AG09309 (cell line): Measurements from ENCODE around the gene MACF1.
"Not testable (repeated sequence)": the region's sequence is repeated elsewhere in the genome, so short reads cannot be mapped to it uniquely, and the experiment has no call there.

ENCODE experiments used
- DNase-seq: peaks from one replicate; pipeline ENCODE4 v3.0.0-alpha.2; 2010; ENCODE audit warnings: low read depth
- H3K4me3 ChIP-seq: 2 replicates; pipeline ENCODE4 v1.5.1; 2011; ENCODE audit warnings: mild to moderate bottlenecking, low read depth, low read length, moderate library complexity; ENCODE audit not compliant: control insufficient read depth
- CTCF ChIP-seq: IDR thresholded peaks from 2 replicates; pipeline ENCODE4 v1.5.1; 2011; ENCODE audit warnings: mild to moderate bottlenecking, low read depth, low read length, inconsistent platforms; ENCODE audit not compliant: insufficient read depth, control insufficient read depth; ENCODE audit errors: missing control alignments

Gene MACF1

GRCh38 chr1:39505289-39505688, 300.8 kb downstream of the MACF1 start:
- TF ChIP-seq CTCF: no peak
- no peak for DNase-seq

DNA sequence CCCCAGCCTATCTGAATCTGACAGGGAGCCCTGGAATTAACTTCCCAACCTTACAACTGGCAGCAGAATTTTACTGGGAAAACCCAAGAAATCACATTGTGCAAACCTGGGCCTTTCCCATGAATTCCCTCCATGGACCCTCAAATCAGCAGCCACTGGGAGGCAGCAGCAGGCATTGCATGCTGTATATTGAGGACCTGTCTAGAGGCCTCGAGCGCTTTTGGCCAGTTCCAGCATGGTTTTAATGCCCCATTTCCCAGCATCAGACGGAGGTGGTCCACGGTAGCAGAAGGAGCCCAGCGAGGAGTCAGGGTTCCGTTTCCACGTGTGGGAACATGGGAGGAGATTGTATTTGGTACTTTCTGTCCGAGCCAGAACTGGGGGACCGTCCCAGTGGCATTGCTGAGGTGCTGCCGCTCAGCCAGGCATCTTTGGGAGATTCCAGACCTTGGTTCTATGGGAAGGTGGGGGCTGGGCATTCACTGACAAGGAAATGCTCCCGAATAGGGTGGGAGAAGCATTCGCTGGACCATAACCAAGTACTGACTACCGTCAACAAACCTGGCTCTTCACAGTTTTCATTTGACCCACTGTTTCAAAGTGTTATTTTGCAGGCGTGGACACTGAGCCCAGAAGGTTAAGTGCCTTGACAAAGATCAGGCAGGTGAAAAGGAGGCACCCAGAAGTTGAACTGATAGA, 302.9 kb downstream of the MACF1 start:
- DNase-seq: no peak
- TF ChIP-seq CTCF: peak; percentile 15
- no peak overlapping the region for H3K4me3 ChIP-seq

More at GRCh38 chr1:39505289-39505688, 300.8 kb downstream of the MACF1 start:
- no peak overlapping the region for H3K4me3 ChIP-seq

- no peak for DNase-seq
- no peak for TF ChIP-seq CTCF
- H3K4me3 ChIP-seq: no peak overlapping the region
Observed at GRCh38 chr1:39508266-39508665, 303.8 kb downstream of the MACF1 start.

- peak; percentile 24 for DNase-seq
- no peak for TF ChIP-seq CTCF
- no peak overlapping the region for H3K4me3 ChIP-seq
Observed at GRCh38 chr1:39508857-39509305, 304.4 kb downstream of the MACF1 start.

DNA sequence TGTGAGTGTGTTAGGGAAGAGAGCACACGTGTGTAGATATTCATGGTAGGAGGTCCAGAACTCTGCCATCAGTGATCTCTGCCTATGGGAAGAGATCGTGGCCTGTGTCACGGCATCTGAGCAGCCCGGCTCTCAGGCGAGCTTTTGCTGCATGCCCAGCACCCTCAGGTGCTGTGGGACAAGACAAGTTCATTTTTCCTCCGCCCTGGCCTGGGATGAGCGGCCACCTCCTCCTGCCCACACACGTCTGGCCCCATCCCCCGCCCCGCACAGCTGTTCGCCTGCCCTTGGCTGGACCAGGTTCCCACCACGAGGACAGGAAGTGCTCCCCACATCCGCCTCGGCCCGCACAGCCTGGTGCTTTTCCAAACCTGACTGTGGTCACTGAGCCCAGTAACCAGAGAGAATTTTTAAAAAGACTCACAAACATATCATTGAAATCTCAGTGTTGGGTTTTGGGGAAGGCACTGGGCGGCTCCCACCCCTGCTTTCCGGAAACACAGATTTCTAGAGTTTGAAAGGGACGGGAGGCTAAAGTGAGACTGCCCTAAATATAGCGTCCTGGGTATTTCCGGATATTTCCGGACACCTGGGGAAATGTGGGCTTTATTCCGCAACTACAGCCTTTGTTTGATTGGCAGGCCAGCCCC, 305.0 kb downstream of the MACF1 start:
- TF ChIP-seq CTCF: no peak
- no peak overlapping the region for H3K4me3 ChIP-seq
- DNase-seq: no peak

GRCh38 chr1:39510570-39511186, 306.2 kb downstream of the MACF1 start:
- H3K4me3 ChIP-seq, DNase-seq: not testable (repeated sequence)

DNA sequence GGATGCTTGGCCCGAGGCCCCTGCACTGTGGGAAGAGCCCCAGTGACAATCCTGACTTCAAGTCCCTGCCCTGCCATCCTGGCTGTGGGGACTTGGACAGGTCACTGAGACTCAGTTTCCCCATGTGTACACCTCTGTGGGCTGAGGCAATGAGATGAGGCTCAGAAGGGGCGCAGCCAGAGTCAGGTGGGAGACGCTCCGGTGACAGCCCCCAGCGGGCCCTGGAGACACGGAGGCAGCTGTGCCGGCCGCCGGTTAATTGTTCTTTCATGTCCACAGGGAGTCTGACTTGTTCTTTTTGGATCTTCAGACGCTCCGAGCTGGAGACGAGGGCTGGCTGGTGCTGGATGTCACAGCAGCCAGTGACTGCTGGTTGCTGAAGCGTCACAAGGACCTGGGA, 307.0 kb downstream of the MACF1 start:
- not testable (repeated sequence) for DNase-seq

DNA sequence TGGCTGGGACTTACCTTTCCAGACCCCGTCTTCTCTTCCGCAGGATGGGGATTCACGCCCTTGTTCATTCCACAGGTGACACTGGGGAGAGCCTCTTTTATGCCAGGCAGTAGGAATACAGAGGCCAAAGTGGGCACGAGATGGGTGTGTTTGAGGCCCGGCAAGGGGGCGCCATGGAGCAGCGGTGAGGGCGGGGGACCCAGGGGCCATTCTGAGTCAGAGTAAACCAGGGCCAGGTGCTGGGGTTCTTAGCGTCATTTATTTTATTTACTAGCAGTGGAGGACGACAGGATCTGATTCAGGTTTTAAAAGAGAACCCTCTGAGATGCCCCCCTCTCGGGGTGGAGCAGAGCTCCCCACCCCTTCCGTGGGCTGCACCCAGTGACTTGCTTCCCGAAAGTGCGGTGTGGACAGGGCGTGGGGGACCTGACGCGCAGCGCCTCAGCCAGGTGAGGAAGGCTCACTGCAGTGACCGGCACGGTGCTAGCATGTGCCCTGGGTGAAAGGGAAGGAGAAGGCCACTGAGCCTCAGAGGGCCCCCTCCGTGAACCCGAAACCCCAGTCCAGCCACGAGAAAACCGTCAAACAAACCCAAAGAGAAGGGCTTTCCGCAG, 307.8 kb downstream of the MACF1 start:
- DNase-seq, H3K4me3 ChIP-seq: not testable (repeated sequence)

More for the DNA sequence above, 307.0 kb downstream of the MACF1 start:
- H3K4me3 ChIP-seq: not testable (repeated sequence)

- not testable (repeated sequence) for DNase-seq, H3K4me3 ChIP-seq
Observed at GRCh38 chr1:39514710-39515124, 310.2 kb downstream of the MACF1 start.

GRCh38 chr1:39515131-39516086, 310.9 kb downstream of the MACF1 start:
- not testable (repeated sequence) for H3K4me3 ChIP-seq, DNase-seq

GRCh38 chr1:39516841-39517240, 312.3 kb downstream of the MACF1 start:
- H3K4me3 ChIP-seq, DNase-seq: not testable (repeated sequence)
